GM21526 (cell line): ENCODE results near the gene DNASE1L3.
"Not testable (repeated sequence)": the region's sequence is repeated elsewhere in the genome, so short reads cannot be mapped to it uniquely, and the experiment has no call there.

Experiments used
- ATAC-seq: cut with Tn5 transposase; IDR thresholded peaks from one replicate; pipeline ENCODE4 v1.9.1; 2021; ENCODE audit warnings: moderate library complexity; ENCODE audit not compliant: unreplicated experiment, low FRiP score

The DNASE1L3 gene

DNA sequence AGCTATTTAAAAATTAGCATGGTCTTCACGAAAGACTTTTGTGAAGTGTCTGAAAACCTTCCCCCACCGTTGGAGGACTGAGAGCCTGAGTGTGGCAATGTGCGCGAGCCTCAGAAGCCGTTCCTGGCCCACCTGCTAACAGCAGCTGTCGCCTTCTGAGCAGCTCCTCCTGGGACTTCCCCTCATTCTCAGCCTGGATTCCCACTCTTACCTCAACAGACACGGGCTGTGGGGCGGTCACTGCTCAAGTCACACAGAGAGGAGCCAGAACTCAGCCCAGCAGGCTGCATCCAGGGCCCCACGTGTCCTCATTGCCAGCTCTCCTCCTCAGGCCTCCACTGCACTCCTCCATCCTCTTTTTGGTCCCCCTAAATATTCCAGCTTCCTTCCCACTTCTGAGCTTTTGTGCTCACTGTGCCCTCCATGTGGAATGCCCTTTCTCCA is 7.8 kb downstream of the DNASE1L3 start:
- ATAC-seq = peak; percentile 55

DNA sequence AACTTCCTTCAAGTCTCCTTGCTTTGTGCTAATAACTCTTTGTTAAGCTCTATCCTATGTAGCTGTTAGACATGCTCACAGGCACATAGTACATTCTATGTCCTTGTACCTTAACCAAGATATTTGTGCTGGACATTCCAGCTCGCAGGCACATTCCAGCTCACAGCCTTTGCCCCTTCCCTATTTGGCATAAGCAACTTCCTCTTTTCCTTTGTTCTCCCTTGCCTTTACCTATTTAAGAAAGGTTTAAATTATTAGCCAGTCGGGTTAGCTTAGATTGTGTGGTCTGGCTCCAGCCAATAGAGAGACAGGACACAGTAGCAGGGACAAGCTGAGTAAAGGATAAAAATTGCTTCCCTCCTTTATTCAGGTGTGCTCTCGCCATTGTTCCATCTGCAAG is 9.3 kb downstream of the DNASE1L3 start:
- not testable (repeated sequence) for ATAC-seq

DNA sequence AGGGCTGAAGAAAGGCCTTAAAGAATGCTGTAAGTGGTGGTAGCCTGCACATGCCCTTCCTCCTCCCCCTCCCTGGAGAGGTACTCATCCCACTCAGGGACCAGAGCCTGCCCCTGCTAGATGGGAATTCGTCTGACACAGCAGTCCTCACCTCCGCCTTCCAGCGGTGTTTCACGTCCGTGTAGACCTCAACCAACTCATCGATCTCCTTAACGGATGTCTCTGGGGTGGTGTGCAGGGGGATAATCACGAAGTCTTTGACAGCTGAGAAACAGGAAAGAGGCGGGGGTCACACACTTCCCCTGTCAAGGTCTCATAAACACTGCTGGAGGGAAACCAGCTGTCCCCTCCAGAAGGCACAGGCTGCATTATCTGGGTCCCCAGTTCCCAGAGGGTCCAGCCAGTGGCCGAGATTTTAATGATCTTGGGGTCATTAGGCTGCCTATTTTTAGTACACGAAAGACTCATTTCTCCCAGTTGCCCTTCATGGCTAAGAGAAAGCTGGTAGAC is 9.9 kb downstream of the DNASE1L3 start:
- ATAC-seq = no peak

DNA sequence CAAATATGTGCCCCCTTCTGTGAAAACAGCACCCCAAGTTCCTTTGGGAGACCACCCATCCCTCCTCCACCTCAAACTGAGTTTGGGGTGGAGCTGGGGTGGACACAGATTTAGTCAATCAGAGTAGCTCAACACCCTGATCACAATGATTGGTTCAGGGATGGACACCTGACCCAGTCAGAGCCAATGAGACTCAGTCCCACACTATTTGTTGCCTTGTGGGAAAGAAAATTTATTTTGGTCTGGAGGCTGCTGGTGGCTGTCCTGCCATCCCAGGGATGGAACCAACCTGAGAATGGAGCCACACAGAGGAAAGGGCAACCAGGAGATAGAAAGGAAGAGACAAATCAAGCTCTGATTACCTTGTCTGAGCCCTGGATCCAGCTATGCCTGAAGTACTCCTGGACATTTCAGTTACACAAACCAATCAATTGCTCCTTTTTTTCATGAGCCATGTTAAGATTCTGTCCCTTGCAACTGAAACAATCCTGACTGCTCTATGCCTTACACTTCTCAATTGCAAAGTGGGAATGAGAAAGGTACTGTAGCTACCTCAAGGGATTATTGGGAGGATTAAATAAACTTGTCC is 10.6 kb downstream of the DNASE1L3 start:
- no peak for ATAC-seq

DNA sequence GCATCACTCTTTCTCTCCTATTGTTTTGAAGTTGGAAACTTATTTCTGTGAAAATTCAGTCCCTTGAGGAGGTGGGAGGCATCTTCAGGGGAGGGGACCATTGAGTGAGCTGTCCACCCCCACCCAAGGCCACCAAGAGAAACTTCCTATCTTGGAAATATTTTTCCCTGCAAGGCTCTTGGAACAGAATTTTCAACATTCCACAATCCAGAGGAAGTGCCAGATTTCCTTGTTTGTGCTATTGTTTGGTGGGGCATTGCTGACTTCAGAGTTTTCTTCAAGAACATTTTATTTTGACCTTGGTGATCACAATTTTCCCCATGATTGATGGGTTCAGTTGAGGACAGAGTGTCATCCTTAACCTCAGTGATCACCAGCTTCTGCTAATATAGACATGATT is 12.0 kb downstream of the DNASE1L3 start:
- no peak for ATAC-seq

DNA sequence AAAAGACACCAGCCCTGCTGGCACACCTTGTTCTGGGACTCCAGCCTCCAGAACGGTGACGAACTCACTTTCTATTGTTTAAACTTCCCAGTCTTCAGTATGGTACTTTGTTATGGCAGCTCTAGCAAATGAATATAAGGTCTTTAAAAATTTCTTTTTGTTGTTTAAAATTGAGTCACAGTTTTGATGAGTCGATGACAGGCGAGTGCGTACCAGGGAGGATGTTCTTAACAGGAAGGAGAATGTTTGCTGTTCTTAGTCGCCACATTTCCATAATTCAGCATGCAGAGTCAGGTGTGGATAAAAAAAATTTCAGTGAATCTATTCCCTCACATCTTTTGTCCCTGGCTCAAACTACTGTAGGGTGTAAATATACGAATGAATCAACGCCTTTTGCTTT is 12.4 kb downstream of the DNASE1L3 start:
- no peak for ATAC-seq

DNA sequence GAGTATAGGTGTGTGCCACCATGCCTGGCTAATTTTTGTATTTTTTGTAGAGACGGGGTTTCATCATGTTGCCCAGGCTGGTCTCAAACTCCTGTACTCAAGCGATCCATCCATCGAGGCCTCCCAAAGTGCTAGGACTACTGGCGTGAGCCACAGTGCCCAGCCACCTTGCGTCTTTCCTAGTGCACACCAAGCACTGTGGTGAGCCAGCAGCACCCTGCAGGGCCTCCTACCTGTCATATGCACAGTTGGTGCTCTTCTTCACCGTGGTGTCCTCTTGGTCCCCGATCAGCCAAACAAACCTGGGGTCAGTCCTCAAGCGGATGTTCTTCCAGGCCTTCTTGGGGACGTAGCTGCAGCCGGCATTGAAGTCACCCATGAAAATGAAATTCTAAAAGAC is 13.2 kb downstream of the DNASE1L3 start:
- no peak for ATAC-seq

DNA sequence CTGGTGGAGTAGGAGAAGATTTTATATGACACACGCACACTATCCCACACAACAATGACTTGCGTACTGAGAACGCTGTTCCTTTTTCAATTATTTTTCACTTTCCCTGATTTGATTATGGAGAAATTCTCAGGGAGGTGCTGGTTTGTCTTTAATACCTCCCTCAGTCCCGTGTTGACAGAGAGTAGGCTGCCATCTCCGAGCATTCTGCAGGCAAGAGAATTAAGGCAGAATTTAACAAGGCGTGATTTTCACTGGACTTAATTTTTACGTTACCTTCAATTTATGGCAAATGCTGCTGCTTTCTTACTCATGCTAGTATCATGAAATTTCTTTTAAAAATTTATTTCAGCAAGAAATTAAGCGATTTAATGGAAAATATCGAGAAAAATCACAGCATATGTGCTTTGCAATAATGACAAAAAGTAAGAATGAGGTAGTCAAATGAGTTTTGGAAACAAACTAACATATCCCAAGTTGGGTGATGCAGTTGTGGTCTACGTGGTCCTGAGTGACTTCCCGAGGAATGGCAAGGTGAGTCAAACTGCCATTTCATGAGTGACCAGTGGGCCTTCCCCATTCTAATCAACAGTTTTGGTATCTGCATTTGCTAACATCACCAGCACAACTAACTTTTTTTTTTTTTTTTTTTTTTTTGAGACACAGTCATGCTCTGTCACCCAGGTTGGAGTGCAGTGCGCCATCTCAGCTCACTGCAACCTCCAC is 16.9 kb downstream of the DNASE1L3 start:
- no peak for ATAC-seq

DNA sequence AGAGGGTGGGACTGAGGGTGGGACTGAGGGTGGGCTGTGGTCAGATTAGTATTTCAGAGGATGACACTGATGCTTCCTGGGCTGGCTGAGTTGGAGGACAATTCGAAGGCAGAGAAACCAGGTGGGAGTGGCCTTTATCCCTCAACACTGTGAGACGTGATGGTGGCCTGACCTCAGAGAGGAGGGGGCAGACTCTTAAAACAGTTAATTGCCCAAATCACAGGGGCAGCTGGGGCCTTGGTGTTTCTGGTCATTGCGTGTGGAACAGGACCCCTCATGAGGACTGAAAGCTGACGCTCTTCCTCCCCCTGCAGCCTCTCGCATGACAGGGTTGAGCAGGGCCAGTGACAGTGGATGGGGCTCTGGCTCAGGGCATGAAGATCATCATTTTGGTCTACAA is 18.7 kb downstream of the DNASE1L3 start:
- no peak for ATAC-seq

DNA sequence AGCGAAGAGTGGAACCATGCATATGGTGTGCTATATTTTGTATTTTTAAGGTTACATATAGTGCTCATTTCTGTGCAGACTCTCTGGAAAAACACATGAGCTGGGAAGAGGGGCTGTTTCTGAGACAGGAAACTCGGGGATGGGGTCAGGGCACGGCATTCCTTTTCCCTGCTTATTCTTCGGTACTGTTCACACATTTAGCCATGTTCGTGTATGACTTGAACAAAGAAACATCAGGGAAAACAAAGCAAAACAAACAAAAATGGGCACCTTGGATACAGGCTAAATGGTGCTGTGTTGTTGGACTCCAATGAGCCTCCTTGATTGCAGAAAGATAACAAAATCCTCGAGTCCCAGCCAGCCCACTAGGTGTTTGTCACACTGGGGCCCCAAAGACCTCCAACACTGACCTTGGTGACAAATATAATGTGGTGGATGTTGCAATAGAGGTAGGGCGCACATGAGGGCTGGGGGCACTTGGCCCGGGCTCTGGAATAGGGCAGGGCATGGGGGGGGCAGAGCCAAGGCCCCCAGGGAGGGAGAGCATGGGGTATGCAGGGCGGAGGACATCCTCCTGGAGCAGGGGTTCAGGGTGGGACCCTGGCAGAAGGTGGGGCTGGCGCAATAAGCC is 19.3 kb downstream of the DNASE1L3 start:
- no peak for ATAC-seq

DNA sequence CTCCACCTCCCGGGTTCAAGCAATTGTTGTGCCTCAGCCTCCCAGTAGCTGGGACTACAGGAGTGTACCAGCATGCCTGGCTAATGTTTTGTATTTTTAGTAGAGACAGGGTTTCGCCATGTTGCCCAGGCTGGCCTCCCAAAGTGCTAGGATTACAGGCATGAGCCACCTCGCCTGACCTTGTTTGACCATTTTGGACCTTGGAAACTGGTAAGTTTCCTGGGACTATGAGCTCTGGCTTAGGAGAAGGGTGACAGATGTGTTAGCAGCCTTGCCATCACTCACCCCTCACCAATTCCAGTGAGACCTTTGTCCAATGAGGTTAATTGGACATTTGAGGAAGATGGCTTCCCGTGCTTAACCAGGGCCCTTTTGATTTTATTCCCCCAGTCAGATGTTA is 19.9 kb downstream of the DNASE1L3 start:
- no peak for ATAC-seq

DNA sequence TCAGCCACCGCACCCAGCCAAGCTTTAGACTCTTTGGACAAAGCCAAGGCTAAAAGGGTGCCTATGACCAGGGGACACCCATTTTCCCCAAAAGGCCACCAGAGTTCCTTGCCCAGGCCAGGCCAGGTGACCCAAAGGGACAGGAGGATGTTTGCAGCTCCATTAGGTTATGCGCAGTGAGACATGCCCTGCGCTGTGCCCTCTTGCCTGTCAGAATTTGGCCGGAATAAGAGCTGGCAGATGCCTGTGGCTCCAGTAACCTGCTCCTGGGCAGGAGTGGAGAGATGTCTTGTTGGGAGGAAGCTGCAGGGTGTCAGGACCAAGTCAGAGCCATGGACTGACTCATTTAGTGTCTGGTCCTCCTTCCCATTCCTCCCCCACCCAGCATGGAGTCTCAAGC is 20.5 kb downstream of the DNASE1L3 start:
- ATAC-seq = no peak

DNA sequence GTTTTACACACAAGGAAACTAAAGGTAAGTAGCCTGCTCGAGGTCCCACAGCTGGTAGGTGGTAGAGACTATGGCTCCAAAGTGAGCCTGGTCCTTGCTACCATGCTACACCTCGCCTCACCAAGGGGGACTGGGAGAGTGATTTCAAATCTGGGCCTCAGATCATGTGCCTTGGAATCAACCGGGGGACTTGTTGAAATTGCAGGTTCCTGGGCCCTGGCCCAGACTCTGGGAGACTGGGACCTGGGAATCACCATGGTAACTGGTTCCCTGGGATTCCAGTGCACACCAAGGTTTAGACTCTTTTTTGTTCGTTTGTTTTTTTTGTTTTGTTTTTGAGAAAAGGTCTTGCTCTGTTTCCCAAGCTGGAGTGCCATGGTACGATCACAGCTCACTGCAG is 21.1 kb downstream of the DNASE1L3 start:
- ATAC-seq = no peak

DNA sequence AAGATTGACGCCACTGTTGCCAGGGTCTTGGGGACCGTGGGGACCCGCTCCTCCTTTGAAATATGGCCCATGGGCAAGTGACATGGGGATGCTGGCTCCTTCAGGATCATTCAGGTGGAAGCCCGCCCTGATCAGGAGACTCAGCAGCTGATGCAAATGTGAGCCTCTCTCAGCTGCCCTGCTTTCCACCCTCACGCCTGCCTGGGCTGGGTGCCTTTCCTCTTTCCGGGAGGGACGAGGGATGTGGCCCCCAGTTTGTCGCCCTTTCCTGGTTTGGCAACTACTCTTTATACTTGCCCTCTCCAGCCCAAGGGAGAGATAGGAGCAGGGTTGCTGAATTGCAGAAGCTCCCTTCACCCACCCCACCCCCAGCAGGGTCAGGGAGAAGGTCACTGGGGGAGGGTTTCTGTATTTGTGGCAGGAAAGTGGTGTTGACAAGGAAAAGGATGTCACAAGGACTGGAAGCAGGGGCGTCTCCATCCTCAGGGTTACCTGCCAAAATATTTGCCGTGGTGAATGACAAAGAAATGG is 21.8 kb downstream of the DNASE1L3 start:
- ATAC-seq = no peak

DNA sequence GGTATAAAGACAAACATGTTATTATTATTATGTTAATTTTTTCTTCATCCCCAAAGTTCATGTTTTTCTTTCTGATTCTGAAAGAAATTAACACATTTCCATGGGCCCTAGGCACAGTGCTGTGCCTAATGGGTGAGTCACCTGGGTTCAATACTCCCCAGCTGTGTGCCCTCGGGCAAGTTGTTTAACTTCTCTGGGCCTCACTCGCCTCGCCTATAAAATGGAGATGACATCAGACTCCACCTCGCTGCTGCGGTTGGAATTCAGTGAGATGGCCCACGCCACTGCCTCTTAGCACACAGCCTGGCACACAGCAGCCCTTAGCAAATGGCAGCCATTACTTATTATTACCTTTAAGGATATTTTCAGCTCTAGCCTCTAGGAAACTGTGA is 22.6 kb downstream of the DNASE1L3 start:
- ATAC-seq = no peak

DNA sequence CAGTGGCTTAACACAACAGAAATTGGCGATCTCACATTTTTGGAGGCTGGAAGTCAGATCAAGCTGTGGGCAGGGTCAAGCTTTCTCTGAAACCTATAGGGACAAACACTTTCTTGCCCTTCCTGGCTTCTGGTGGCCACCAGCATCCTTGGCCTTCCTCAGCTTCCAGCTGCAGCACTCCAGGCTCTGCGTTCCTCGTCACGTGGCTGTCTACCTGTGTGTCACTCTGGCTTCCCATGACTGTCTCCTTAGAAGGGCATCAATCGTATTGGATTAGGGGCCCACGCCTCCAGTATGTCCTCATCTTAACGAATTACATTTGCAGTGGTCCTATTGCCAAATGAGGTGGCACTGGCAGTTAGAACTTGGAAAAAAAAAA is 25.8 kb downstream of the DNASE1L3 start:
- no peak for ATAC-seq

DNA sequence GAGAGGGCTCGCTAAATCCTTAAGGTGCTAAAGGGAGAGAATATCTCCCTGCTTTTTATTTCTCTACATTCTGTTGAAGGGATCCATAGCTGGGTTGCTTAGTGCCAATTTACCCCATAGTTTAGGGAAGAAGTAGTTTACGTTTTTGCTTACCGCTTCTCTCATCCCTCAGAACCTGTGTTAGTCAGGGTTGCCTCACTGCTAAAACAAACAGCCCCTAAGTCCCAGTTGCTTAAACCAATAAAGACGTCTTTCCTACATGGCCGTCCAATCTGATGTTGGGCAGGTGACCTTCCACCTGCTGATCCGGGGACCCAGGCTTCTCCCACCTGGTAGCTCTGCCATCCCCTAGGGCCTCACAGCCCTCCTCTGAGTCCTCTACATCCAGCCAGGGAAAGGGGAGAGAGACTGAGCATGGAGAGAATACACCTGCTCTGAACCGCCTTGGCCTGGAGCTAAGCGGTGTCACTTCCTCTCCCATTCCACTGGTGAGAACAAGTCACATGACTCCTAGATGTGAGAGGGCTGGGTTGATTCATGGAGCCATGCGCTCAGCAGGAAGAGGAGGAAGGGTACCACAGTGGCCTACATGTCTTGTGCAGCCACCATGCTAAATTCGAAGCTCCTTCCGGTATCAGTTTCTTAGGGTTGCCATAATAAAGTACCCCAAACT is 26.3 kb downstream of the DNASE1L3 start:
- ATAC-seq = no peak

DNA sequence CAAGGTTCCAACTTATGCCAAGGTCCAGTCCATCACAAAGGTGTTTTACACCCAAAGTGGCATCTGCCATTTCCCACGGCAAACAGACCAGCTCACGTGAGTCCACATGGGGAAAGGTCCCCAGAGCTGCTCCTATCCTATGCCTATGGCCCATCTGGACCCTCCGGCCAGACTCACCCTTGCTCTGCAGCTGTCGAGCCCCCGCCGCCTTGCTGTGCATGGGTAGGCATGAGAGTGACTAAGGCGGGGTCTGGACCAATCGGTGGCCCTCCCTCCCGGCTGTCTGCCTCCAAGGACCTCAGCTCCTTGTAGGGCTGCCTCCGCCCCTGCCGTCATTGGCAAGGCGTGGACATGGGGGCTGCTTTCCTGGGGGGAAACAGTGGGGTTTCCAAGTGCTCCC is 26.9 kb downstream of the DNASE1L3 start:
- ATAC-seq = no peak

DNA sequence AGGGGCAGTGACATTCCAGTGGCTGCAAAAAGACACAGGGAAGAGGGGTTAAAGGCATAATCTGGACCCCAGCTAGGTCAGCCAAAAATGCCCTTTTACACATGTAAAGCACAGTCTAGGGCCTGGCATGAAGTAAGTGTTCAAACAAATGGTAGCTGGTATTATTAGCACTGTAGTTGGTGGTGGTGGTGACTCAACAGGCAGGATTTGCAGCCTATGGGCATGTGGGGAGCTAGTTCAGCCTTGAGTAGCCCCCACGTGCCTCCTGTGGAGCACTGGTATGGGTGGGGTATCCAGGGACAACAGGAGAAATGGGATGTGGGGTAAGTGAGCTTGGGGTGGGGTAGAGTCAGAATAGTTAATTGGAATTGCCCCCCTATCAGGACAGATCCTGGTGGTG is 27.6 kb downstream of the DNASE1L3 start:
- no peak for ATAC-seq

DNA sequence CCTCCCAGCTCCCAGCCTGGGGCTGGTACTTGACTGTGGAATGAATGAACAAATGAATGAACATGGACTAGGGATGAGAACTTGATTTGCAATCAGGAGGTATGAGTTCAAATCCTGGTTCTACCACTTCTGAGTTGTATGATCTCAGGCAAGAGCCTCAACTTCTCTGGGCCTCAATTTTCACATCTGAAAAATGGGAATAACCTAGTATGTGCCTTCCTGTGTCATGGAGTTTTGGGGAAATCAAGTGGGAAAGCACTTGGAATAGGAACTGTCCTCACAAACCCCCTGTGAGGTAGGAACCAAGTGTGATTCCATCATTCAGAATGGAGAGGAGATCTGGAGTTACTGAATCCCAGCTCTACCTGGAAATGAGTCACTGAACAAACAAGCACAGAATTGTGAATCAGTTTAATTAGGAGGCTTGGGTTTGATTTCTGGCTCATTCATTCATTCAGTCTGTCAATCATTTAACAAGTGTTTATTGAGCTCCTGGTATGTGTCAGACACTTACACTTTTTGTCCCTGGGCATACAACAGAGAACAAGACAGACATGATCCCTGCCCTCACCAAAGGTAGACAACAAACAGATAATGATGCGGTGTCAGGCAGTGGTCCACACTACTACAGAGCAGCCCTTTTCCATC is 29.7 kb downstream of the DNASE1L3 start:
- no peak for ATAC-seq
